Eye (tissue), 1 donor: ENCODE measurements around the gene LSM7.

Source experiments
- DNase-seq: peaks from one replicate; pipeline ENCODE4 v3.0.0-alpha.2; 2015

The LSM7 gene

GRCh38 chr19:2275588-2276428 is 52.6 kb downstream of the LSM7 start:
- no peak for DNase-seq

GRCh38 chr19:2274931-2275535 is 53.4 kb downstream of the LSM7 start:
- DNase-seq: peak; percentile 89

GRCh38 chr19:2274185-2274711 is 54.1 kb downstream of the LSM7 start:
- no peak for DNase-seq

GRCh38 chr19:2273356-2274184 is 54.8 kb downstream of the LSM7 start:
- peak; percentile 91 for DNase-seq
